Stimulated activated CD8-positive, alpha-beta memory T cell treated with anti-CD3 and anti-CD28 coated beads, Interleukin-4, amount 100 ng/mL, for 4 hours (primary cell): ENCODE results near the gene NDUFB3.
"Not testable (repeated sequence)": the region's sequence is repeated elsewhere in the genome, so short reads cannot be mapped to it uniquely, and the experiment has no call there.

Experiments used
- DNase-seq, 2 donors: peaks; one replicate each; pipeline ENCODE4 v3.0.0-alpha.2; 2020; ENCODE audit warnings: low read depth in 2 of 2, low spot score in 1 of 2

NDUFB3 gene

GRCh38 chr2:201071479-201072200 lies at the start of gene NDUFB3, which contains the start of gene HYCC2:
NDUFB3 (plus strand) TSS chr2:201072001; CDS start chr2:201078883, 6,882 bp downstream.
HYCC2 (minus strand) TSS chr2:201071671; CDS start chr2:201024009, 47,662 bp downstream.
- peak; percentile 78 to 84 for DNase-seq

- no peak for DNase-seq
Observed at GRCh38 chr2:201024518-201024917, 47.3 kb upstream of the NDUFB3 start.

GRCh38 chr2:201034355-201034754 lies 37.4 kb upstream of the NDUFB3 start:
- not testable (repeated sequence) for DNase-seq

GRCh38 chr2:201038361-201038760 lies 33.4 kb upstream of the NDUFB3 start:
- not testable (repeated sequence) for DNase-seq

- no peak for DNase-seq
Observed at GRCh38 chr2:201038855-201039254, 32.9 kb upstream of the NDUFB3 start.

GRCh38 chr2:201040867-201041628 lies 30.8 kb upstream of the NDUFB3 start:
- DNase-seq = no peak

- DNase-seq = not testable (repeated sequence)
Observed at GRCh38 chr2:201042451-201042850, 29.4 kb upstream of the NDUFB3 start.

- DNase-seq = not testable (repeated sequence)
Observed at GRCh38 chr2:201043050-201043449, 28.8 kb upstream of the NDUFB3 start.

- DNase-seq = no peak
Observed at GRCh38 chr2:201046881-201047280, 24.9 kb upstream of the NDUFB3 start.

GRCh38 chr2:201049455-201049854 lies 22.3 kb upstream of the NDUFB3 start:
- DNase-seq = no peak

- DNase-seq = no peak
Observed at GRCh38 chr2:201057087-201057521, 14.7 kb upstream of the NDUFB3 start.

GRCh38 chr2:201057715-201058248 lies 14.0 kb upstream of the NDUFB3 start:
- no peak for DNase-seq

- DNase-seq = no peak
Observed at GRCh38 chr2:201058914-201059313, 12.9 kb upstream of the NDUFB3 start.

GRCh38 chr2:201059961-201060755 lies 11.6 kb upstream of the NDUFB3 start:
- no peak for DNase-seq

GRCh38 chr2:201063516-201063915 lies 8.3 kb upstream of the NDUFB3 start:
- not testable (repeated sequence) for DNase-seq

GRCh38 chr2:201064797-201065329 lies 6.9 kb upstream of the NDUFB3 start:
- DNase-seq = no peak

- DNase-seq = no peak
Observed at GRCh38 chr2:201070948-201071478, 788 bp upstream of the NDUFB3 start.

GRCh38 chr2:201072201-201072530 lies 365 bp downstream of the NDUFB3 start:
- DNase-seq = no peak

GRCh38 chr2:201073071-201073470 lies 1.3 kb downstream of the NDUFB3 start:
- DNase-seq = no peak

- DNase-seq = no peak
Observed at GRCh38 chr2:201074996-201075395, 3.2 kb downstream of the NDUFB3 start.

- no peak for DNase-seq
Observed at GRCh38 chr2:201084863-201085262, 13.1 kb downstream of the NDUFB3 start.
